GM12878 (cell line): ENCODE results near the gene VWA8. TPM values are rescaled to one million over a fixed set of nuclear protein-coding genes. Genes with fewer than 3 reads are reported as not detected.

Source experiments
- ATAC-seq: fragments of 200-7000 bp; cut with Tn5 transposase; 3 replicates; pipeline ENCODE4 v1.9.1; 2020; ENCODE audit warnings: mild to moderate bottlenecking, moderate library complexity
- BruUV-seq: library from RNA; stranded (reverse); fragments of 400-500 nt; replicated peaks from 2 replicates; lab custom pipeline; 2021; lab: Mats Ljungman, UMichigan
- CTCF ChIA-PET: fragments of 300-600 bp; sonication (Branson Sonifier 250); formaldehyde crosslinking; extraction: SDS; loops from one replicate; lab custom pipeline; 2021; ENCODE audit warnings: inconsistent platforms; lab: Yijun Ruan, JAX
- POLR2A ChIA-PET: fragments of 350-600 bp; formaldehyde crosslinking; extraction: SDS; loops from one replicate; lab custom pipeline; 2021; ENCODE audit warnings: inconsistent platforms; lab: Charles Lee
- RAD21 ChIA-PET: fragments of 300-600 bp; sonication (Branson Sonifier 250); formaldehyde crosslinking; loops from one replicate; lab custom pipeline; 2023; ENCODE audit warnings: antibody characterized with exemption; ENCODE audit not compliant: unreplicated experiment; lab: Charles Lee
- SMC1A ChIA-PET: fragments of 300-600 bp; sonication (Branson Sonifier 250); formaldehyde crosslinking; loops from one replicate; lab custom pipeline; 2023; ENCODE audit not compliant: unreplicated experiment, uncharacterized antibody; lab: Charles Lee
- DNase-seq: peaks from one replicate; pipeline ENCODE4 v3.0.0-alpha.2; 2011; ENCODE audit warnings: low read depth, low spot score
- FAIRE-seq: peaks from 3 replicates; lab custom pipeline; 2011; peaks lifted over from hg19 to GRCh38; lab: Jason Lieb, UNC
- H2AFZ ChIP-seq: 2 replicates; pipeline ENCODE4 v1.6.0; 2011; ENCODE audit warnings: low read depth, low read length, control low read depth; ENCODE audit not compliant: control insufficient read depth
- H3K27ac ChIP-seq: 2 replicates; pipeline ENCODE4 v1.5.1; 2011; ENCODE audit warnings: control low read depth; ENCODE audit not compliant: control insufficient read depth, insufficient read depth
- H3K27me3 ChIP-seq, 2 experiments: replicated peaks in 1 of 2; 2 replicates each; pipeline versions ENCODE4 v1.6.0 to v1.6.1; 2011; ENCODE audit warnings: low read length in 1 of 2; ENCODE audit not compliant: control insufficient read depth in 2 of 2, insufficient read depth in 2 of 2
- H3K36me3 ChIP-seq, 2 experiments: 2 replicates each; pipeline ENCODE4 v1.5.1; 2011; ENCODE audit warnings: low read length in 1 of 2; ENCODE audit not compliant: control insufficient read depth in 2 of 2, insufficient read depth in 2 of 2
- H3K4me1 ChIP-seq: 2 replicates; pipeline ENCODE4 v1.6.1; 2011; ENCODE audit warnings: mild to moderate bottlenecking, low read length, moderate library complexity, mixed read lengths; ENCODE audit not compliant: control insufficient read depth, insufficient read depth
- H3K4me2 ChIP-seq: 2 replicates; pipeline ENCODE4 v1.6.0; 2011; ENCODE audit warnings: control low read depth; ENCODE audit not compliant: control insufficient read depth, insufficient read depth
- H3K4me3 ChIP-seq: fragments of 200-600 bp; sonication (generic); 2 replicates; pipeline ENCODE4 v1.5.1; 2016
- H3K79me2 ChIP-seq: 2 replicates; pipeline ENCODE4 v1.6.0; 2011; ENCODE audit warnings: low read length; ENCODE audit not compliant: control insufficient read depth, insufficient read depth
- H3K9ac ChIP-seq: 2 replicates; pipeline ENCODE4 v1.8.0; 2011; ENCODE audit warnings: low read length, control low read depth, mixed read lengths; ENCODE audit not compliant: control insufficient read depth, insufficient read depth
- H3K9me3 ChIP-seq: replicated peaks from 3 replicates; pipeline ENCODE4 v1.5.1; 2011; ENCODE audit warnings: mild to moderate bottlenecking, low read length; ENCODE audit not compliant: control insufficient read depth, insufficient read depth
- H4K20me1 ChIP-seq: 2 replicates; pipeline ENCODE4 v1.6.0; 2011; ENCODE audit not compliant: control insufficient read depth, insufficient read depth
- CBX5 ChIP-seq: sonication (generic); IDR thresholded peaks from 2 replicates; pipeline ENCODE4 v1.6.1; 2016; ENCODE audit warnings: low read depth, moderate library complexity, mild to moderate bottlenecking, inconsistent platforms
- CEBPB ChIP-seq, 2 experiments: fragments of 150-350 bp in 1 of 2; IDR thresholded peaks; 2 replicates each; pipeline ENCODE4 v1.6.1; 2012 to 2014; ENCODE audit warnings: low read depth in 2 of 2, low read length in 2 of 2, borderline replicate concordance in 1 of 2, inconsistent platforms in 1 of 2
- CHD1 ChIP-seq: IDR thresholded peaks from 2 replicates; pipeline ENCODE4 v1.6.1; 2012; ENCODE audit warnings: low read depth, low read length, improper control_type of control experiment
- CHD2 ChIP-seq: IDR thresholded peaks from 2 replicates; pipeline ENCODE4 v1.6.1; 2011; ENCODE audit warnings: low read depth, low read length, improper control_type of control experiment, borderline replicate concordance
- CREB1 ChIP-seq: IDR thresholded peaks from 2 replicates; pipeline ENCODE4 v1.6.1; 2012; ENCODE audit warnings: low read depth, mild to moderate bottlenecking, inconsistent platforms
- CREM ChIP-seq: IDR thresholded peaks from 2 replicates; pipeline ENCODE4 v1.6.1; 2014; ENCODE audit warnings: antibody characterized with exemption, low read depth
- ESRRA ChIP-seq: IDR thresholded peaks from 2 replicates; pipeline ENCODE4 v1.6.1; 2012; ENCODE audit warnings: mild to moderate bottlenecking, low read length, improper control_type of control experiment
- HDAC6 ChIP-seq: fragments of 200-600 bp; sonication (generic); IDR thresholded peaks from one replicate; pipeline ENCODE4 v1.8.0; 2017; ENCODE audit warnings: antibody characterized with exemption; ENCODE audit not compliant: unreplicated experiment
- NFYA ChIP-seq: IDR thresholded peaks from 2 replicates; pipeline ENCODE4 v1.6.1; 2011; ENCODE audit warnings: low read depth, mild to moderate bottlenecking, low read length, improper control_type of control experiment, borderline replicate concordance
- RAD51 ChIP-seq: fragments of 450-650 bp; IDR thresholded peaks from 2 replicates; pipeline ENCODE4 v1.6.1; 2016; ENCODE audit warnings: moderate library complexity, mild to moderate bottlenecking, inconsistent platforms
- SP1 ChIP-seq: IDR thresholded peaks from one replicate; pipeline ENCODE4 v1.6.1; 2011; ENCODE audit warnings: low read depth, low read length
- SREBF1 ChIP-seq: IDR thresholded peaks from 2 replicates; pipeline ENCODE4 v1.6.1; 2012; ENCODE audit warnings: mild to moderate bottlenecking, low read length
- SREBF2 ChIP-seq: IDR thresholded peaks from 2 replicates; pipeline ENCODE4 v1.6.1; 2012; ENCODE audit warnings: mild to moderate bottlenecking, low read length
- TAF1 ChIP-seq: IDR thresholded peaks from 2 replicates; pipeline ENCODE4 v1.6.1; 2011; ENCODE audit warnings: mild to moderate bottlenecking, low read depth, low read length, borderline replicate concordance
- ZNF622 ChIP-seq: fragments of 450-650 bp; IDR thresholded peaks from 2 replicates; pipeline ENCODE4 v1.6.1; 2017; ENCODE audit warnings: mild to moderate bottlenecking, inconsistent platforms
- WGBS: methylation state at CpG from one replicate; pipeline ENCODE4 v1.1.6; 2016; ENCODE audit warnings: low lambda C conversion rate; ENCODE audit not compliant: insufficient replicate concordance, insufficient coverage; ENCODE audit errors: missing lambda C conversion rate; 5-methylcytosine and 5-hydroxymethylcytosine counted together
- in situ Hi-C: fragments of 300-500 bp; cut with MboI; formaldehyde crosslinking; loops from 9 replicates; pipeline ENCODE4 v1.14.3; 2018; ENCODE audit warnings: mixed read lengths
- intact Hi-C: fragments of 100-400 bp; cut with micrococcal nuclease; formaldehyde crosslinking; loops from one replicate; pipeline ENCODE4 v1.14.2; 2022; ENCODE audit not compliant: unreplicated experiment
- polyA plus RNA-seq, 11 experiments: library from polyadenylated mRNA; depleted of rRNA in 4 of 11; unstranded in 6 of 11; stranded (reverse) in 5 of 11; fragments of >200 nt; fragmentation: Nextera tagmentation in 4 of 11; fragmentation: Illumina TruSeq in 1 of 11; extraction: Ambion mirVana in 4 of 11; extraction: Trizol in 1 of 11; gene quantifications; 1 replicate in 1 of 11; 2 replicates in 10 of 11; pipeline versions ENCODE4 v1.2.1 to v1.2.3, GENCODE V29; 2011 to 2016; ENCODE audit warnings: inconsistent platforms in 2 of 11, missing spikeins in 2 of 11, low read depth in 1 of 11
- total RNA-seq, 4 experiments: library from RNA; depleted of rRNA in 3 of 4; stranded (reverse); fragments of >200 nt in 3 of 4; fragmentation: Illumina TruSeq in 1 of 4; extraction: Trizol in 1 of 4; gene quantifications; 2 replicates each; pipeline versions ENCODE4 v1.2.1 to v1.2.3, GENCODE V29; 2013 to 2021
- TF ChIP-seq, protein P1 (sequence below): IDR thresholded peaks from 2 replicates; pipeline ENCODE4 v1.6.1; 2012; ENCODE audit warnings: low read depth, low read length, improper control_type of control experiment
- TF ChIP-seq, protein P2 (sequence below): fragments of 450-650 bp; IDR thresholded peaks from 2 replicates; pipeline ENCODE4 v1.6.1; 2014; ENCODE audit warnings: mild to moderate bottlenecking
- TF ChIP-seq, protein P3 (sequence below): fragments of 450-650 bp; formaldehyde crosslinking; IDR thresholded peaks from 2 replicates; pipeline ENCODE4 v1.4.0; 2020; ENCODE audit warnings: mild to moderate bottlenecking, moderate library complexity
- TF ChIP-seq, protein P4 (sequence below): fragments of 450-650 bp; IDR thresholded peaks from 2 replicates; pipeline ENCODE4 v1.6.1; 2016; ENCODE audit warnings: mild to moderate bottlenecking

Gene VWA8
- total and polyA plus RNA-seq, 10 of the 15 experiments (the other 5 are each of a cell fraction or from before 2014, with no cell fraction given), result 3.0 to 21.8 (median 13.5) TPM

DNA sequence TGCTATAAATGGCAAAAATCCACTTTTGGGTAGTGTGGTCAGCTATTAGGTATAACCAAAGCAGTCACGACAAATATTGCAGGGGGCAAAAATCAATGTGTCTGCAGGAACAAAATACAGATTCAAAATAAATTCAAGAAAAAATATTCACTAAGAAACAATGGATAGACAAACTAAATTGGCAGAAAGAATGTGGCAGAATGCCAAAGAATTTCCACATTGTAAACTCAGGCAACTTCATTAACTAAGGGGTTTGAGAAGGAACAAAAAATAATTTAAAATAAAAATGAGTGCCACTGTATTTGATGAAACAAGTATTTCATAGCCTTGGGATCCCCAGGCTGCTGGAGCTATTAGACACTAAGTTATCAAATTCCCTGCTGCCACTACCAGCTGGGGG lies 193.1 kb downstream of the VWA8 start (continued):
- TF ChIP-seq, protein P1, sequence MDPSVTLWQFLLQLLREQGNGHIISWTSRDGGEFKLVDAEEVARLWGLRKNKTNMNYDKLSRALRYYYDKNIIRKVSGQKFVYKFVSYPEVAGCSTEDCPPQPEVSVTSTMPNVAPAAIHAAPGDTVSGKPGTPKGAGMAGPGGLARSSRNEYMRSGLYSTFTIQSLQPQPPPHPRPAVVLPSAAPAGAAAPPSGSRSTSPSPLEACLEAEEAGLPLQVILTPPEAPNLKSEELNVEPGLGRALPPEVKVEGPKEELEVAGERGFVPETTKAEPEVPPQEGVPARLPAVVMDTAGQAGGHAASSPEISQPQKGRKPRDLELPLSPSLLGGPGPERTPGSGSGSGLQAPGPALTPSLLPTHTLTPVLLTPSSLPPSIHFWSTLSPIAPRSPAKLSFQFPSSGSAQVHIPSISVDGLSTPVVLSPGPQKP, result no peak
- TF ChIP-seq SP1 (no peak), CHD2 (no peak), CBX5 (no peak)
- TF ChIP-seq, protein P2, sequence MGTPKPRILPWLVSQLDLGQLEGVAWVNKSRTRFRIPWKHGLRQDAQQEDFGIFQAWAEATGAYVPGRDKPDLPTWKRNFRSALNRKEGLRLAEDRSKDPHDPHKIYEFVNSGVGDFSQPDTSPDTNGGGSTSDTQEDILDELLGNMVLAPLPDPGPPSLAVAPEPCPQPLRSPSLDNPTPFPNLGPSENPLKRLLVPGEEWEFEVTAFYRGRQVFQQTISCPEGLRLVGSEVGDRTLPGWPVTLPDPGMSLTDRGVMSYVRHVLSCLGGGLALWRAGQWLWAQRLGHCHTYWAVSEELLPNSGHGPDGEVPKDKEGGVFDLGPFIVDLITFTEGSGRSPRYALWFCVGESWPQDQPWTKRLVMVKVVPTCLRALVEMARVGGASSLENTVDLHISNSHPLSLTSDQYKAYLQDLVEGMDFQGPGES, result no peak
- TF ChIP-seq, protein P3, sequence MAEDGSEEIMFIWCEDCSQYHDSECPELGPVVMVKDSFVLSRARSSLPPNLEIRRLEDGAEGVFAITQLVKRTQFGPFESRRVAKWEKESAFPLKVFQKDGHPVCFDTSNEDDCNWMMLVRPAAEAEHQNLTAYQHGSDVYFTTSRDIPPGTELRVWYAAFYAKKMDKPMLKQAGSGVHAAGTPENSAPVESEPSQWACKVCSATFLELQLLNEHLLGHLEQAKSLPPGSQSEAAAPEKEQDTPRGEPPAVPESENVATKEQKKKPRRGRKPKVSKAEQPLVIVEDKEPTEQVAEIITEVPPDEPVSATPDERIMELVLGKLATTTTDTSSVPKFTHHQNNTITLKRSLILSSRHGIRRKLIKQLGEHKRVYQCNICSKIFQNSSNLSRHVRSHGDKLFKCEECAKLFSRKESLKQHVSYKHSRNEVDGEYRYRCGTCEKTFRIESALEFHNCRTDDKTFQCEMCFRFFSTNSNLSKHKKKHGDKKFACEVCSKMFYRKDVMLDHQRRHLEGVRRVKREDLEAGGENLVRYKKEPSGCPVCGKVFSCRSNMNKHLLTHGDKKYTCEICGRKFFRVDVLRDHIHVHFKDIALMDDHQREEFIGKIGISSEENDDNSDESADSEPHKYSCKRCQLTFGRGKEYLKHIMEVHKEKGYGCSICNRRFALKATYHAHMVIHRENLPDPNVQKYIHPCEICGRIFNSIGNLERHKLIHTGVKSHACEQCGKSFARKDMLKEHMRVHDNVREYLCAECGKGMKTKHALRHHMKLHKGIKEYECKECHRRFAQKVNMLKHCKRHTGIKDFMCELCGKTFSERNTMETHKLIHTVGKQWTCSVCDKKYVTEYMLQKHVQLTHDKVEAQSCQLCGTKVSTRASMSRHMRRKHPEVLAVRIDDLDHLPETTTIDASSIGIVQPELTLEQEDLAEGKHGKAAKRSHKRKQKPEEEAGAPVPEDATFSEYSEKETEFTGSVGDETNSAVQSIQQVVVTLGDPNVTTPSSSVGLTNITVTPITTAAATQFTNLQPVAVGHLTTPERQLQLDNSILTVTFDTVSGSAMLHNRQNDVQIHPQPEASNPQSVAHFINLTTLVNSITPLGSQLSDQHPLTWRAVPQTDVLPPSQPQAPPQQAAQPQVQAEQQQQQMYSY (CRISPR knock-in tag), result no peak

DNA sequence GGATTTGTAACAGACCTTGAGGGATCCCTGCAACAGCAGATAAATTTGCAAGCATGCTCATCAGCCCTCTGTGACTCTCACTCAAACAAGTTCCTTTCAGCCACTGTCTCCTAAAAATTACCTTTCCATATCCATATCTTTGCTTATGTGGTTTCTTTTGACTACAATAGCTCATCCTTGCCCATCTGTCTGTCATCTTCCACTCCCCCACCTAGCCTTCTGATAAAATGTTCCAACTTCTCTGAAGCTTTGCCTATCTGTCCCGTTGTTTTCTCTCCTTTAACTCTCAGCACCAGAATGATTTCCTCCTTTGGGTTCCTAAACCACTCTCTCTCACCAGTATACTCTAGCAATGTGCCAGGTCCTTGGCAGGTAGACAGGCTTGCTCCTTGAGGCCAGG lies 194.5 kb downstream of the VWA8 start:
- no peak overlapping the region for H2AFZ ChIP-seq
- RAD21 ChIA-PET, result interaction anchor here (1.1 kb wide), 1 partner anchor 9 kb away, joined by 4 read pairs; no protein-coding TSS in a partner anchor
- H3K79me2 ChIP-seq, result no peaks in the 10 kb centered on the region
- SMC1A ChIA-PET, result interaction anchor here (1.0 to 2.3 kb wide), 3 partner anchors 14 to 48 kb away, joined by 3 to 9 read pairs (median 3); no protein-coding TSS in a partner anchor
- intact Hi-C loops, result no loop called here
- H4K20me1 ChIP-seq, result no peaks in the 10 kb centered on the region
- in situ Hi-C loops, result no loop called here
- no peak for DNase-seq
- no peaks in the 10 kb centered on the region for H3K9me3 ChIP-seq
- CTCF ChIA-PET, result interaction anchor here (0.9 to 1.7 kb wide), 2 partner anchors 176 to 307 kb away, joined by 3 read pairs; no protein-coding TSS in a partner anchor
- ATAC-seq, result no peak
- no peaks in the 10 kb centered on the region for H3K36me3 ChIP-seq
- no peak for FAIRE-seq
- no peak overlapping the region for H3K4me2 ChIP-seq
- no peak overlapping the region for H3K9ac ChIP-seq
- BruUV-seq, result no TSS peak
- no peaks in the 10 kb centered on the region for H3K4me1 ChIP-seq
- H3K4me3 ChIP-seq, result no peak overlapping the region
- H3K27ac ChIP-seq, result no peak overlapping the region
- 100% methylated on average over 1 of the region's 1 CpG for WGBS
- POLR2A ChIA-PET, result no interaction called here
- H3K27me3 ChIP-seq, result no peaks in the 10 kb centered on the region
- TF ChIP-seq TAF1 (no peak), CREM (no peak), NFYA (no peak), CEBPB (IDR thresholded peaks at IDR 0.05; ENCODE audit: borderline replicate concordance in 1 of 2, low read depth in 2 of 2, low read length in 2 of 2) (no peak), HDAC6 (no peak), SREBF2 (no peak), ESRRA (no peak), RAD51 (no peak), ZNF622 (no peak), SREBF1 (no peak), CREB1 (no peak), CHD1 (no peak)
- TF ChIP-seq, protein P4, sequence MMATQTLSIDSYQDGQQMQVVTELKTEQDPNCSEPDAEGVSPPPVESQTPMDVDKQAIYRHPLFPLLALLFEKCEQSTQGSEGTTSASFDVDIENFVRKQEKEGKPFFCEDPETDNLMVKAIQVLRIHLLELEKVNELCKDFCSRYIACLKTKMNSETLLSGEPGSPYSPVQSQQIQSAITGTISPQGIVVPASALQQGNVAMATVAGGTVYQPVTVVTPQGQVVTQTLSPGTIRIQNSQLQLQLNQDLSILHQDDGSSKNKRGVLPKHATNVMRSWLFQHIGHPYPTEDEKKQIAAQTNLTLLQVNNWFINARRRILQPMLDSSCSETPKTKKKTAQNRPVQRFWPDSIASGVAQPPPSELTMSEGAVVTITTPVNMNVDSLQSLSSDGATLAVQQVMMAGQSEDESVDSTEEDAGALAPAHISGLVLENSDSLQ, result no peak
